Erythroblast (primary cell): Measurements from ENCODE around the gene SNAPC3.
"Not testable (repeated sequence)": the region's sequence is repeated elsewhere in the genome, so short reads cannot be mapped to it uniquely, and the experiment has no call there.

ENCODE experiments used
- GATA1 ChIP-seq: IDR thresholded peaks from 2 replicates; pipeline ENCODE4 v1.6.1; 2011; ENCODE audit warnings: low read depth, mild to moderate bottlenecking, control low read depth, low read length, moderate library complexity
- POLR2A ChIP-seq: IDR thresholded peaks from 2 replicates; pipeline ENCODE4 v1.6.1; 2011; ENCODE audit warnings: mild to moderate bottlenecking, low read length

DNA sequence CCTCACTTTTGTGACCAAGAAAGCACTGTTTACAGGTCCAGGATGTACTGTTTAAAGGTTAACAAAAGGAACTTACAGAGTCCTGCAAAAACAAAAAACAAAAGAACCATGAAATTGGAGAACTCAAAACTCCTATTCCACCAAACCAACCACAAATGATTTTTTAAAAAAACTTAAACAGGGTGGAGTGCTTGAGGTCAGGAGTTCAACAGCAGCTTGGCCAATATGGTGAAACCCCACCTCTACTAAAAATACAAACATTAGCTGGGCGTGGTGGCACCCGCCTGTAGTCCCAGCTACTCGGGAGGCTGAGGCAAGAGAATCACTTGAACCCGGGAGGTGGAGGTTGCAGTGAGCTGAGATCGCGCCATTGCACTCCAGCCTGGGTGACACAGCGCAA, 5.0 kb downstream of the SNAPC3 start:
- not testable (repeated sequence) for TF ChIP-seq POLR2A, GATA1
